UCSD-AML1 (cell line): ENCODE data around the gene METTL4.
"Not testable (repeated sequence)": the region's sequence is repeated elsewhere in the genome, so short reads cannot be mapped to it uniquely, and the experiment has no call there.

Experiments
- DNase-seq: peaks from one replicate; lab custom pipeline; 2025; ENCODE audit not compliant: unreplicated experiment; lab: John Stamatoyannopoulos, UW

Gene METTL4

GRCh38 chr18:2564373-2564772 lies 6.9 kb downstream of the METTL4 start:
- no peak for DNase-seq

- no peak for DNase-seq
These were observed 12.1 kb downstream of the METTL4 start for GRCh38 chr18:2559249-2559648.

- DNase-seq = no peak
These were observed 13.8 kb downstream of the METTL4 start for GRCh38 chr18:2557536-2557935.

- DNase-seq = no peak
These were observed 15.4 kb downstream of the METTL4 start for GRCh38 chr18:2555895-2556294.

- no peak for DNase-seq
These were observed 16.6 kb downstream of the METTL4 start for GRCh38 chr18:2554696-2555095.

- no peak for DNase-seq
These were observed 19.9 kb downstream of the METTL4 start for GRCh38 chr18:2551425-2551824.

- DNase-seq = no peak
These were observed 21.8 kb downstream of the METTL4 start for GRCh38 chr18:2549462-2549861.

GRCh38 chr18:2547477-2548087 lies 23.7 kb downstream of the METTL4 start:
- DNase-seq = no peak

- DNase-seq = no peak
These were observed 26.1 kb downstream of the METTL4 start for GRCh38 chr18:2545155-2545554.

- DNase-seq = not testable (repeated sequence)
These were observed 29.3 kb downstream of the METTL4 start for GRCh38 chr18:2541925-2542563.

GRCh38 chr18:2540575-2540974 lies 30.7 kb downstream of the METTL4 start:
- no peak for DNase-seq

GRCh38 chr18:2538844-2539243 lies 32.5 kb downstream of the METTL4 start:
- DNase-seq = no peak

GRCh38 chr18:2538236-2538635 lies 33.1 kb downstream of the METTL4 start:
- no peak for DNase-seq

- no peak for DNase-seq
These were observed 34.0 kb downstream of the METTL4 start for GRCh38 chr18:2537296-2537695.

- no peak for DNase-seq
These were observed 34.8 kb downstream of the METTL4 start for GRCh38 chr18:2536493-2536892.

GRCh38 chr18:2536063-2536462 lies 35.2 kb downstream of the METTL4 start:
- no peak for DNase-seq

- no peak for DNase-seq
These were observed 35.8 kb downstream of the METTL4 start for GRCh38 chr18:2535419-2535910.

- no peak for DNase-seq
These were observed 36.4 kb downstream of the METTL4 start for GRCh38 chr18:2534906-2535305.

- DNase-seq = no peak
These were observed 38.5 kb downstream of the METTL4 start for GRCh38 chr18:2532797-2533196.

- no peak for DNase-seq
These were observed 39.6 kb downstream of the METTL4 start for GRCh38 chr18:2531751-2532150.

- DNase-seq = no peak
These were observed 42.2 kb downstream of the METTL4 start for GRCh38 chr18:2529154-2529553.

- DNase-seq = no peak
These were observed 45.0 kb downstream of the METTL4 start for GRCh38 chr18:2526329-2526728.

- DNase-seq = not testable (repeated sequence)
These were observed 46.5 kb downstream of the METTL4 start for GRCh38 chr18:2524794-2525198.
